HG03196 (cell line): ENCODE results near the gene PHC3.
A peak's percentile ranks its signal among the peaks of the same experiment; 100 is the strongest.
"Not testable (repeated sequence)": the region's sequence is repeated elsewhere in the genome, so short reads cannot be mapped to it uniquely, and the experiment has no call there.

Experiments
- ATAC-seq: cut with Tn5 transposase; IDR thresholded peaks from one replicate; pipeline ENCODE4 v1.9.1; 2021; ENCODE audit not compliant: unreplicated experiment

Gene PHC3, protein sequence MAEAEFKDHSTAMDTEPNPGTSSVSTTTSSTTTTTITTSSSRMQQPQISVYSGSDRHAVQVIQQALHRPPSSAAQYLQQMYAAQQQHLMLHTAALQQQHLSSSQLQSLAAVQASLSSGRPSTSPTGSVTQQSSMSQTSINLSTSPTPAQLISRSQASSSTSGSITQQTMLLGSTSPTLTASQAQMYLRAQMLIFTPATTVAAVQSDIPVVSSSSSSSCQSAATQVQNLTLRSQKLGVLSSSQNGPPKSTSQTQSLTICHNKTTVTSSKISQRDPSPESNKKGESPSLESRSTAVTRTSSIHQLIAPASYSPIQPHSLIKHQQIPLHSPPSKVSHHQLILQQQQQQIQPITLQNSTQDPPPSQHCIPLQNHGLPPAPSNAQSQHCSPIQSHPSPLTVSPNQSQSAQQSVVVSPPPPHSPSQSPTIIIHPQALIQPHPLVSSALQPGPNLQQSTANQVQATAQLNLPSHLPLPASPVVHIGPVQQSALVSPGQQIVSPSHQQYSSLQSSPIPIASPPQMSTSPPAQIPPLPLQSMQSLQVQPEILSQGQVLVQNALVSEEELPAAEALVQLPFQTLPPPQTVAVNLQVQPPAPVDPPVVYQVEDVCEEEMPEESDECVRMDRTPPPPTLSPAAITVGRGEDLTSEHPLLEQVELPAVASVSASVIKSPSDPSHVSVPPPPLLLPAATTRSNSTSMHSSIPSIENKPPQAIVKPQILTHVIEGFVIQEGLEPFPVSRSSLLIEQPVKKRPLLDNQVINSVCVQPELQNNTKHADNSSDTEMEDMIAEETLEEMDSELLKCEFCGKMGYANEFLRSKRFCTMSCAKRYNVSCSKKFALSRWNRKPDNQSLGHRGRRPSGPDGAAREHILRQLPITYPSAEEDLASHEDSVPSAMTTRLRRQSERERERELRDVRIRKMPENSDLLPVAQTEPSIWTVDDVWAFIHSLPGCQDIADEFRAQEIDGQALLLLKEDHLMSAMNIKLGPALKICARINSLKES

DNA sequence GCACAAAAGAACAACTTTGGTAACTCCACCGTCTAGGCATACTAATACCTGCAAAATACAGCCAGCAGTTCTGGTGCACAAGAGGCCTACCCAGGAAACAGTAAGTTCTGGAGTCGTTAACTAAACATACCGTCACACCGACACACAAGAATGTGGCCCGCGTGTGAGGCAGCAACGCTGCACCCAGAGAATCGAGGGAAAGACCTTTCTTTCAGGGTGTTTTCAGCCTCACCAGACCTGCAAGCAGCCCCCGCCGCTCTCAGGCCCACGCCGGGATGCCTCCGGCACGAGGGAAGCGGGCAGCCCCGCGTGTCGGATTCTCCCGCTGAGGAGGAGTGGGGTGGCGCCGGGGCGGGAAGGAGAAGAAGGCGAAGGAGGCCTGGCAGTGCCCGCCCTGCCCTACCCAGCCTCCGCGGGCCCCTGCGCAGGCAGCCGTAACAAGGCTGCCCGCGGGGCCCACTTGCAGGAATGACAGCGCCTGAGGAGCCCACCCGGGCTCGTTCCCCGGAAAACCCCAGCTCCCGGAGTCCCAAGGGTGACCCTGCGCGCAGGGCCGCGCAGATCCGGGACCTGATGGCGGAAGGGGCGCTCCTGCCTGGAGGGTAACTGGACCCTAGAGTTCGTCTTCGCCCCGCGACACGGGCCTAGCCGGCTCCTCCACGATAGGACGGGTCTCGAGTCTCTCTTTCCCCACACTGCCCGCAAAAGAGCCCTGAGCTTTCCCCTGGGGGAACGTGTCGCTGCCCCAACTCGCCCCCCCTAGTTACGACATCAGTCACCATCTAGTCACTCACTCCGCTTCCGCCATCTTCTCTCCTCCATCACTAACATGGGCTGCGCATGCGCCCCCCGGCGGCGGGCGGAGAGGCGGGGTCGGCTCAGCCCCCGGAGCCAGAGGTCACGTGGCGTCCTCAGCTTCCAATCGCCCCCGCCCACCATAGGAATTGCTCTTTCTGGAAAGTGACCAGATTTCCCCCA lies at the start of gene PHC3:
Gene PHC3 (minus strand): TSS at position 826 of the 978 bp plus-strand sequence. CDS start 18 bp downstream, at position 808.
- peak; percentile 87 for ATAC-seq

DNA sequence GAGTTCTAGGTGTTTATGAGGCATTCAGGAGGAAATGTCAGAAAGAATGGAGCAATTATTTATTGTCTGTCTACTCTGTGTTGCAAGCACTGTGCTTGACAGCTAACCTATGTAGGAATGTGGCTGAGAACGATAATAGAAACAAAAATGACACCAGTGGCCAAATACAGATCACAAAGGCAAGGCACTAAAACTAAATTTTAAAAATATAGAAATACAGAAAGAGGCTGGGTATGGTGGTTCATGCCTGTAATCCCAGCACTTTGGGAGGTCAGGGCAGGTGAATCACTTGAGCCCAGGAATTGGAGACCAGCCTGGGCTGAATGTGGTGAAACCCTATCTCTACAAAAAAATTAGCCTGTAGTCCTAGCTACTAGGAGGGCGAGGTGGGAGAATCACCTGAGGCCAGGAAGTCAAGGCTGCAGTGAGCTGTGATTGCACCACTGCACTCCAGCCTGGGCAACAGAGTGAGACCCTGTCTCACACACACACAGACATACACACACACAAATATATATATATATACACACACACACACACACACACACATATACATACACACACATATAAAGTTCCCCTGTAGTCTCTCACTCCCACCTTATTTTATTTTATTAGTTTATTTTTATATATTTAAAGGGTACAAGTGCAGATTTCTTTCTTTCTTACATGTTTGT lies 46.7 kb upstream of the PHC3 start:
- ATAC-seq = no peak

DNA sequence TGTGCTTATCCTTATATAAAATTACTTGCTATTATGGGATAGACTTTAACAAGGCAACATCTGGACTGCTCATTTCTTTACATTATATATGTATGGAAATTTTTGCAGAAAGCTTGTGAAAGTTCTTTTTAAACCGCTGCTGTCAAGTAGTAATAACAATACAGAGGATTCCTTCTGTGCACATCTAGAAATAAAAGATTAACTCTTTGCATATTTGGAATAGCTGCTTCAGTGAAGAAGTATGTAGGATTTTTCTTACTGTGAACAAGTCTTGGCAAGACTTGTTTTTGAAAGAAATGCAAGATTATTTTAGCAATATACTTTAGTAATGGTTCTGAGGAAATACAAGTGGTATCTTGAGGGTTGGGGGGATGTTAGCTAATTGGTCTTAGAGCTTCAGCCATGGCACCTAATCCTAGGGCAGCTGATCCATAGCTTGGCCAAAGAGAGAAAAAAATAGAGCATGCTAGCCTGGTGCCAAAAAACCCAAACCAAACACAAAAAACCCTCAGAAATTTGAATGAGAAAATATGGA lies 45.0 kb upstream of the PHC3 start:
- ATAC-seq = no peak

DNA sequence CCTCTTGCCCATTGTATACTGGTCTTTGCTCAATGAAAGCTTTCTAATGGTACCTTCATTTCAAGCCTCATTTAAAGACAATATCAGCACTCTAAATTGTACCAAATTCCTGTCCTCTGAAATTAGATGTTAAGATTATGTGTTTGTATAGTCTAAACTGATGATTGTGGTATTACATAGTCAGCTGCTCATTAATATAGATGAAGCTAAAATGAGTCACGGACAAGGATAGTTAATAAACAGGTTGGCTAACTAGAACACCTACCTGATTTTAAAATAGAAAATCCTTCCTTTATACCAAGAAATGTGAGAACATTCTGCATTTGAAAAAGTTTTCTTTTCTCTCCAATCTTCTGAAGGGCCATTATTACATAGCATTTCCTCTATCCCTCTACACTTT lies 43.6 kb upstream of the PHC3 start:
- no peak for ATAC-seq

DNA sequence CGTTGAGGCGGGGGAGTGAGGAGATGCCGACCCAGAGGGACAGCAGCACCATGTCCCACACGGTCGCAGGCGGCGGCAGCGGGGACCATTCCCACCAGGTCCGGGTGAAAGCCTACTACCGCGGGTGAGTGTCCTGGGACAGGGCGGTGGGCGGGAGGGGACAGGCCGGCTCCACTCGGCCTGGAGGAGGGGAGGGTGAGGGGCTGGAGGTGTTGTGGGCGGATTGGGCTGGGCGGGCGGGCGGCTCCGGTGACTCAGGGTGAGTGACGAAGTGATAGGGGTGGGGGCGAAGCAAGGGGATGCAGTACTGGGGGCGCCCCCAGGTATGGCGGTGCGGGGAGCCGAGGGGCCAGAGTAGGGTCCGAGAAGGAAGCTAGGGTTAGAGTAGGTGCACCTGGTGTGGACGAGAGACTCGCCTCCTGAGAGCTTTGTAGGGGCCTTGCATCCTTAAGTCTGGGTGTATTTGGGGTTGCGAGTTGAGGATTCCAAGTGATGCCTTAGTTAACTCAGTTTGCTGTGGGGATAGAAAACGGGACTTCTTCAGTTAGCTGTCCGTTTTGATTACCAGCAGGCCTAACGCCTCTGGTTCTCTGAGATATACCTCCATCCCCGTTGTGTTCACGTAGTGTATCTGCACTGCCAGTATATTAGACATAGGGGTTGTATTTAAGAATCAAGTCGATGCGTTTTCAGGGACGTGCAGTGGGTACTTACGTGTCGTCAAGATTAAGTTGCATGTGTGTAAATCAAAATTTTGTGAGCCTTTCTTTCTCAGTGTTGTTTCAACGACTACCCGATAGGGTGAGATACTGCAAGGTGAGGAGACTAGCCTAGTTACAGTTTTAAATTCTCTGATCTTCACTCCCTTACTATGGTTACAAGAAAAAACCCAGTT lies 41.4 kb upstream of the PHC3 start:
- ATAC-seq = peak; percentile 16

DNA sequence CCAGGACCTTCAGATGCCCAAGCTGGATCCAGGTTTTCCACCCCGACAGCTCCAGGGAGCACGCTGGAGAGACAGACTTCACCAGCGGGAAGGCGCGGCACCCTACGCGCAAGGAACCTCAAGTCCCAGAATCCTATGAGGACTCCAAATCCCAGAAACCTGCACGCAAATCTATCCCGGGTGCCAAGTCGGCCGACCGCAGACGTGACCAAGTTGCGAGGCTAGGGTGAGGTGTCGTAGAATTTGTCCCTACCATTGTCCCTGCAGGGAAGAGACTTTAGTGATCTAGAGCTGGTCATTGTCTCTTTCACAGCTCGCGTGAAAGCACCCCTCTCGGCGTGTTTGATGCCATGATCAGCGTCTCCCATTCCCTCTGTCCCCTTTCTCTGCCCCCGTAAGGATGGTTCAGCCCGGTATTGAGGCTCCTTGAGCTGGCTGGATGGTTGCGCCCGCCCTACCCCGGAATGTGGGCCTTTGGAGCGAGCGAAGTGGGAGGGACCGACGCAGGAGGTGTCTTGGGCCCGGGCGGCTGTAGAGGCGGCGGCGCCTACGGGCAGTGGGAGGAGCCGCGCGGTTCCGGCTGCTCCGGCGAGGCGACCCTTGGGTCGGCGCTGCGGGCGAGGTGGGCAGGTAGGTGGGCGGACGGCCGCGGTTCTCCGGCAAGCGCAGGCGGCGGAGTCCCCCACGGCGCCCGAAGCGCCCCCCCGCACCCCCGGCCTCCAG lies 40.6 kb upstream of the PHC3 start, which contains the start of gene PRKCI:
Gene PRKCI (plus strand): TSS at position 501 of the 723 bp plus-strand sequence. CDS start 246 bp downstream, outside the sequence.
- ATAC-seq = peak; percentile 95

DNA sequence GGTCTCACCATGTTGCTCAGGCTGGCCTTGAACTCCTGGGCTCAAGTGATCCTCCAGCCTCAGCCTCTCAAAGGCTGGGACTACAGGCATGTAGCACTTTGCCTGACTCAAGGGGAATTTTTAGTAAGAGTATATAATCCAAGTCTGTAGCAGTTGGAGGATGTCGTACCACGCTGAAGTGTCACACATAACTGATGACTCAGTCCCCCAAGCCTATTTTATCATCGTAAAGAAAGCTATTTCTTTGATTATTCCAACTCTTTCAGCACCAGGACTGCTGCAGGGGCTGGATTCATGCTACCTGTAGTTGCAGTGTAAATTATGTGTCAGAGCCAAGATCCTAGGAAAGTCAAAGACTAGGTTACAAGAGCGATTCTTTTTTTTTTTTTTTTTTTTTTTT lies 39.3 kb upstream of the PHC3 start:
- no peak for ATAC-seq

DNA sequence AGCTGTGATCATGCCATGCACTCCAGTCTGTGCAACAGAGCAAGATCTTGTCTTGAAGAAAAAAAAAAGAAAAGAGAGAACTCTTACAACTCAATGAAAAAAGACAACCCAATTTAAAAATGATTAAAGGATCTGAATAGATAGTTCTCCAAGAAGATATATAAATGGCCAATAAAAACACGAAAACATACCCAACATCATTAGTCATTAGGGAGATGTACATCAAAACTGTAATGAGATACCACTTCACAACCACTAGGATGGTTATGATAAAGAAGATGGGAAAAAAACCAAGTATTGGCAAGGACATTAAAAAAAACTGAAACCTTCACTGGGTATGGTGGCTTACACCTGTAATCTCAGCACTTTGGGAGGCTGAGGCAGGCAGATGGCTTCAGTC lies 38.3 kb upstream of the PHC3 start:
- no peak for ATAC-seq

DNA sequence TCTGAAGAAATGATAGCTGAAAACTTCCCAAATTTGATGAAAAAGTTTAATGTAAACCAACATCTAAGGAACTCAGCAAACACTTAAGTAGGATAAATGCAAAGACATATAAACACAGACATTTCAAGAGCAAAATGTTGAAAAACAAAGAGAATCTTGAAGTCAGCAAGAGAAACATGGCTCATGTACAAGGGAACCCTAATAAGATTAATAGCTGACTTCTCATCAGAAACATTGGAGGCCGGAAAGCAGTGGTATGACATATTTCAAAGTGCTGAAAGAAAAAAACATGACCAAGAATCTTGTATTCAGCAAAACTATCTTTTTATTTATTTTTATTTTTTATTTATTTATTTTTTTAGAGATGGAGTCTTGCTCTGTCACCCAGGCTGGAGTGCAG lies 30.1 kb upstream of the PHC3 start:
- no peak for ATAC-seq

DNA sequence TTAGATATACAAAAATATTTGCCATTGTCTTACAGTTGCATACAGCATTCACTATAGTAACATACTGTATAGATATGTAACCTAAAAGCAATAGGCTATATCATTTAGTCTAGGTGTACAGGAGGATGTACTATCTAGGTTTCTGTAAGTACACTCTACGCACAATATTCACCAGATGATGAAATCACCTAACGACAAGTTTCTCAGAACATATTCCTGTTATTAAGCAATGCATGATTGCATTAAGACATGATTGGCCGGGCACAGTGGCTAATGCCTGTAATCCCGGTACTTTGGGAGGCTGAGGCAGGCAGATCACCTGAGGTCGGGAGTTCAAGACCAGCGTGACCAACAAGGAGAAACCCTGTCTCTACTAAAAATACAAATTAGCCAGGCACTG lies 26.2 kb upstream of the PHC3 start:
- ATAC-seq = no peak

DNA sequence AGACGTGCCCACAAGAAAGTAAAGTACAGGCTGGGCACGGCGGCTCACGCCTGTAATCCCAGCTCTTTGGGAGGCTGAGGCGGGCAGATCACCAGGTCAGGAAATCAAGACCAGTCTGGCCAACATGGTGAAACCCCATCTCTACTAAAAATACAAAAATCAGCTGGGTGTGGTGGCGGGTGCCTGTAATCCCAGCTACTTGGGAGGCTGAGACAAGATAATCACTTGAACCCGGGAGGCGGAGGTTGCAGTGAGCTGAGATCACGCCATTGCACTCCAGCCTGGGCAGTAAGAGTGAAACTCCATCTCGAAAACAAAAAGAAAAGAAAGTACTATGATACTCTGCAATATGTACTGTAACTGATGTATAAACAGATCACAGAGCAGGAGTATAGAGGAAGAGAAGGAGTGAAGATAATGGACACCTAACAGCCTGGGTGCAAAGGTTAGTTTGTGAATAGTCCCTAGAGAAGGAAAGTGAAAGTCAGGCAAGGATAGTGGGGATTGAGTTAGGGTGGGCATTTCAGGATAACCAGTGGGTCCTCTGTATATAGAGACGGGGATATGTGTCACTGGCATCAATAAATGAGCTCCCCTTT lies 24.7 kb upstream of the PHC3 start:
- not testable (repeated sequence) for ATAC-seq

DNA sequence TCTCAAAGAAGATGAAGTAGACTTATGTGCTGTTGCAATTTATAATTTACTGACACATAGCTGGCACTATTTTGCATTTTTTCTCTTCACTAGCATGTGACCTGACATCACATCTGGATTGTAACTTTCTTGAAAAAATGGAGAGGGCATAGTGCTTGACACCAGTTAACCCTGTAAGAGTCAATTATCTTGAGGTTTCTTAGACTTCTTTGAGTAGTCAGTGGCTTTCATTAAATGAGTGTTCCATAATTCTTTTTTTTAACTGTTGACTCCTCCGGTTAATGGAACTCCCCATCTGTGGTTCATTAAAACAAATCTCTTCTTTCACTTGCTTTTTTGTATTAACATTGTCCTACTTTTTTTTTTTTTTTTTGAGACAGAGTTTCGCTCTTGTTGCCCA lies 23.8 kb upstream of the PHC3 start:
- ATAC-seq = no peak

DNA sequence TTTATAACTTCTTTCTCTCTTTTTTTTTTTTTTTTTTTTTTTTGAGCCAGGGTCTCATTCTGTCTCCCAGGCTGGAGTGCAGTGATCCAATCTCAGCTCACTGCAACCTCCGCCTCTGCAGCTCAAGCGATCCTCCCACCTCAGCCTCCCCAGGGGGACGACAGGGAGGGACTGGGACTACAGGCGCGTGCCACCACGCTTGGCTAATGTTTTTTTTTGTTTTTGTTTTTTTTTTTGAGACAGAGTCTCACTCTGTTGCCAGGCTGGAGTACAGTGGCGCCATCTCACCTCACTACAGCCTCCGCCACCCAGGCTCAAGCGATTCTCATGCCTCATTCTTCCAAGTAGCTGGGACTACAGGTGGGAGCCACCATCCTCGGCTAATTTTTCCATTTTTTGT lies 23.0 kb upstream of the PHC3 start:
- ATAC-seq = no peak

DNA sequence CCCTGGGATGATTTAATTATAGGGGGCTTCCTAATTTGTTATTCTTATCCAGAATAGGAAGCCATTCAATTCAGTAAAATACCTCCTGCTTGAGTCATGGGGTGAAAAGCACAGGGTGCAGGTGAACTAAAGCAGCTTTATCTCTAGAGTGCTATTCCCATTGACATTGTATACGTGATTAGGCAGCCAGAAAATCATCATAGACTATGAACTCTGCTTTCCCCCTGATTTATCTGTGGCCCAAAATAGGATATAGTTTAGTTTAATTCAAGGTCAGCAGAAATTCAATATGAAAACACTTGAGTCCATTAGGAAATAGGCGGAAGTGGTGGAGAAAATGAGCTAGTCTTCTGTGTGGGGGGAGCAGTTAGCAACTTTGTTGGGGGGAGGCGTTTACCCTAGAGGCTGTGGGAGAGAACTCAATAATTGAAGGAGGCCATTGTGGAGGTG lies 22.5 kb upstream of the PHC3 start:
- ATAC-seq = no peak

DNA sequence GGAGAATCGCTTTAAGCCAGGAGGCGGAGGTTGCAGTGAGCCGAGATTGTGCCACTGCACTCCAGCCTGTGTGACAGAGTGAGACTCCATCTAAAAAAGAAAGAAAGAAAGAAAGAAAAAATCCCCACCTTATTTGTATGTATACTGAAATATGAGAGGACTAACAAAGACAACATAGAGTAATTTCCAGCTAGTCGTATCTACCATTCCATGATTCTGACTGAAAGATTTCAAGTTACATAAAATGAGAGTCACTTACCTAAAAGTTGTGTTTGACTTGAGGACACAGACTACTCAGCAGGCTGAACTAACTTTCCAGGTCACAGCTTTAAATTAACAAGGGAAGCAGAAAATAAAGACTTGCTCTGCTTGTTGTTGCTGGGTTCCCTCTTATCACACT lies 21.9 kb upstream of the PHC3 start:
- ATAC-seq = no peak

DNA sequence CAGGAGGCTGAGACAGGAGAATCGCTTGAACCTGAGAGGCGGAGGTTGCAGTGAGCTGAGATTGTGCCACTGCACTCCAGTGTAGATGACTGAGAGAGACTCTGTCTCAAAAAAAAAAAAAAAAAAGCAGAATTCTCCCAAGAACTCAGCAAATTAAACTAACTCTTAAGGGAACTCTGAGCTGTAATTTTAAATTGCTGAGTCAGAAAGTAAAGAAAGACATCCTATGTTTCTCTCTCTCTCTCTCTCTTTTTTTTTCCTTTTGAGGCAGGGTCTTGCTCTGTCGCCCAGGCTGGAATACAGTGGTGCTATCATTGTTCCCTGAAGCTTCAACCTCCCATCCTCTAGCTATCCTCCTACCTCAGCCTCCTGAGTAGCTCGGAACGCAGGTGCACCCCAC lies 20.0 kb upstream of the PHC3 start:
- ATAC-seq = no peak

DNA sequence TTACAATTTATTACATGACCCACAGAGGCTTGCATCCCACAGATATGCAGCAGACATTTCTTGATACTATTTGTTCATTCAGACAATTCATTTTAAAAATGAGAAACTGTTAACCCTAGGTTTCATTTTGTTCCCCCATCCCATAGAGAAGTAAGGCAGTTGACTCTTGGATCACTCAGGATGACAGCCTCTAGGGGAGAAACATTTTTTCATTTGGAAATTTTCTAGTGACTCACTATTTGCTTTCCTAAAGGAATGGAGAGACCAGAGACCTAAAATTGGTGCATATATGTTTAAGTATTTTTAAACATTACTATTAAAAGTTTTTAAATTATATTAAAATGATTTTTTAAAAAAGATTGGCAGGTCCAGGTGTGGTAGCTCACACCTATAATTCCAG lies 19.5 kb upstream of the PHC3 start:
- no peak for ATAC-seq

DNA sequence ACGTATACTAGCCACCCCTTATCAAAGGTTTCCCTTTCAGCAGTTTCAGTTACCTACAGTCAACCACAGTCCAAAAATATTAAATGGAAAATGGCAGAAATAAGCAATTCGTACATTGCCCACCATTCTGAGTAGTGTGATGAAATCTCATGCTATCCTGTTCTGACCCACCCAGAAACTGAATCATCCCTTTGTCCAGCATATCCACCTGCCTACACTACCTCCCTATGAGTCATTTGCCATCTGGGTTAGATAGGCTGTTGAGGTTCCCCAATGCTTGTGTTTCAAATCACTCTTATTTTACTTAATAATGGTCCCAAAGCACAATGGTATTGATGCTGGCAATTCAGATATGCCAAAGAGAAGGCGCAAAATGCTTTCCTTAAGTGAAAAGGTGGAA lies 15.3 kb upstream of the PHC3 start:
- no peak for ATAC-seq
